Measurements from ENCODE around the gene PCDHGB5.
"Not testable (repeated sequence)": the region's sequence is repeated elsewhere in the genome, so short reads cannot be mapped to it uniquely, and the experiment has no call there.

Gene PCDHGB5

DNA sequence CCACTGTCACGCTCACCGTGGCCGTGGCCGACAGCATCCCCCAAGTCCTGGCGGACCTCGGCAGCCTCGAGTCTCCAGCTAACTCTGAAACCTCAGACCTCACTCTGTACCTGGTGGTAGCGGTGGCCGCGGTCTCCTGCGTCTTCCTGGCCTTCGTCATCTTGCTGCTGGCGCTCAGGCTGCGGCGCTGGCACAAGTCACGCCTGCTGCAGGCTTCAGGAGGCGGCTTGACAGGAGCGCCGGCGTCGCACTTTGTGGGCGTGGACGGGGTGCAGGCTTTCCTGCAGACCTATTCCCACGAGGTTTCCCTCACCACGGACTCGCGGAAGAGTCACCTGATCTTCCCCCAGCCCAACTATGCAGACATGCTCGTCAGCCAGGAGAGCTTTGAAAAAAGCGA, 35.0 kb downstream of the PCDHGB5 start:
- WGBS (ENCODE audit: insufficient coverage): 28% methylated on average over 19 of the region's 29 CpGs
- CTCF ChIA-PET: interaction anchor here (0.6 to 1.3 kb wide), 3 partner anchors 48 to 68 kb away, joined by 3 to 5 read pairs (median 3); no protein-coding TSS in a partner anchor
- H3K4me3 ChIP-seq (ENCODE audit: control insufficient read depth in 1 of 7, extremely low read depth in 1 of 7, insufficient read depth in 4 of 7, low read depth in 2 of 7, low read length in 6 of 7); H3K36me3 ChIP-seq (ENCODE audit: control insufficient read depth in 4 of 4, insufficient read depth in 4 of 4, low read length in 3 of 4); H3K4me1 ChIP-seq (ENCODE audit: control extremely low read depth in 1 of 4, control insufficient read depth in 4 of 4, insufficient read depth in 4 of 4, low read length in 3 of 4); POLR2A ChIA-PET; H3K27ac ChIP-seq (ENCODE audit: insufficient read depth in 1 of 2, low read depth in 1 of 2, low read length in 2 of 2, poor library complexity in 1 of 2, severe bottlenecking in 2 of 2); DNase-seq: not testable (repeated sequence)
- Histone ChIP-seq H3K27me3 (replicated peaks in 2 of 5; ENCODE audit: control insufficient read depth in 4 of 5, insufficient read depth in 5 of 5, low read length in 4 of 5) (peaks cover 7 to 38% (median 19%) of the 10 kb centered on the region in 5 experiments), H3K9me3 (ENCODE audit: control extremely low read depth in 1 of 5, control insufficient read depth in 4 of 5, insufficient read depth in 2 of 5, low read depth in 1 of 5, low read length in 4 of 5) (peaks cover 5 to 52% (median 29%) of the 10 kb centered on the region in 5 experiments)

DNA sequence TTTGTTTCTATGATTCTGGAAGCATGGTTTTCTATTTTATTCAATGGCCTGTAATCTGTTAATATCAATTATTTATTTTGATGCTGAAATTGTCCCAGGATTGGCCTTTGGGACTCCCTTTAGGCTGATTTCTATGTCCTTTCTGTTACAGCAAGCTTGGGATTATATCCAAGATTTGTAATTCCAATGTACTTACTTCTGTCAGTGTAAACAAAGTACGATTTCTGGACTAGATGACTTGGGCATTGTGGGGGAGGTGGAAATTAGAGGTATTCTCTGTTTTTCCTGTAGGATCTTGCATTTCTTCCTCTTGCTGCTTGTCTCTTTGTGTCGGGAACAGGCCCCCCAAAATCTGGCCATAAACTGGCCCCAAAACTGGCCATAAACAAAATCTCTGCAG, 36.3 kb downstream of the PCDHGB5 start:
- peaks cover 7 to 32% (median 19%) of the 10 kb centered on the region in 5 experiments for H3K27me3 ChIP-seq (replicated peaks in 2 of 5; ENCODE audit: control insufficient read depth in 4 of 5, insufficient read depth in 5 of 5, low read length in 4 of 5)
- WGBS (ENCODE audit: insufficient coverage): 80% methylated on average over 1 of the region's 2 CpGs
- no peak for DNase-seq
- no peak overlapping the region for H3K4me3 ChIP-seq (ENCODE audit: control insufficient read depth in 1 of 7, extremely low read depth in 1 of 7, insufficient read depth in 4 of 7, low read depth in 2 of 7, low read length in 6 of 7)
- peaks cover 2 to 43% (median 25%) of the 10 kb centered on the region in 5 experiments for H3K9me3 ChIP-seq (ENCODE audit: control extremely low read depth in 1 of 5, control insufficient read depth in 4 of 5, insufficient read depth in 2 of 5, low read depth in 1 of 5, low read length in 4 of 5)
- peaks cover 2 to 6% (median 5%) of the 10 kb centered on the region in 4 experiments for H3K4me1 ChIP-seq (ENCODE audit: control extremely low read depth in 1 of 4, control insufficient read depth in 4 of 4, insufficient read depth in 4 of 4, low read length in 3 of 4)
- CTCF ChIA-PET: interaction anchor here (0.7 to 1.3 kb wide), 2 partner anchors 51 to 124 kb away, joined by 3 read pairs; no protein-coding TSS in a partner anchor
- peaks cover 0 to 3% (median 0%) of the 10 kb centered on the region in 4 experiments for H3K36me3 ChIP-seq (ENCODE audit: control insufficient read depth in 4 of 4, insufficient read depth in 4 of 4, low read length in 3 of 4)
- H3K27ac ChIP-seq (ENCODE audit: insufficient read depth in 1 of 2, low read depth in 1 of 2, low read length in 2 of 2, poor library complexity in 1 of 2, severe bottlenecking in 2 of 2): no peak overlapping the region
- POLR2A ChIA-PET: no interaction called here

DNA sequence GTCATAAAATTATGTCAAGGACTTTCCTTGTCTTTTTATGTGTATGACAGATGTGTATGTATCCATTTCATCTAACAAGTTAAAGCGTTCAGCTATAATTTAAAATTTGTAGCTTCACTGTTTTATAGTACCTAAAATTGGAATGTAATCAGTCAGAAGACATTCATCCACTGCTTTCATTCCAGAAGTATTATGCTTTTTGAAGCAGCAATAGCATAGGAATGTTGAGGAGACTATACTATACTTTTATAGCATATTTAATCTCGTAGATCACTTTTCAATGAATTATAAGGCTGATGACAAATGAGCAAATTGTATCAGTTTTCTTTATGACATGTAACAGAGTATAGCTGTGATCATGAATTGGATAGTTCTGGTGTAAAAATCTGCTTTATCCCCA, 39.5 kb downstream of the PCDHGB5 start:
- no peak for DNase-seq
- Histone ChIP-seq H3K9me3 (ENCODE audit: control extremely low read depth in 1 of 5, control insufficient read depth in 4 of 5, insufficient read depth in 2 of 5, low read depth in 1 of 5, low read length in 4 of 5) (peaks cover 2 to 54% (median 18%) of the 10 kb centered on the region in 5 experiments), H3K4me3 (ENCODE audit: control insufficient read depth in 1 of 7, extremely low read depth in 1 of 7, insufficient read depth in 4 of 7, low read depth in 2 of 7, low read length in 6 of 7) (no peak overlapping the region), H3K36me3 (ENCODE audit: control insufficient read depth in 4 of 4, insufficient read depth in 4 of 4, low read length in 3 of 4) (no peaks in the 10 kb centered on the region), H3K27me3 (replicated peaks in 2 of 5; ENCODE audit: control insufficient read depth in 4 of 5, insufficient read depth in 5 of 5, low read length in 4 of 5) (peaks cover 0 to 21% (median 10%) of the 10 kb centered on the region in 5 experiments), H3K27ac (ENCODE audit: insufficient read depth in 1 of 2, low read depth in 1 of 2, low read length in 2 of 2, poor library complexity in 1 of 2, severe bottlenecking in 2 of 2) (no peak overlapping the region), H3K4me1 (ENCODE audit: control extremely low read depth in 1 of 4, control insufficient read depth in 4 of 4, insufficient read depth in 4 of 4, low read length in 3 of 4) (no peaks in the 10 kb centered on the region)
- WGBS (ENCODE audit: insufficient coverage): no CpG with 5 or more reads among the region's 2 CpGs
- CTCF ChIA-PET: interaction anchor here (0.9 to 1.0 kb wide), 2 partner anchors 13 to 56 kb away, joined by 3 read pairs; no protein-coding TSS in a partner anchor
- POLR2A ChIA-PET: interaction anchor here (0.5 kb wide), 1 partner anchor 245 kb away, joined by 3 read pairs; the partner anchor contains the start of gene PCDHB10

DNA sequence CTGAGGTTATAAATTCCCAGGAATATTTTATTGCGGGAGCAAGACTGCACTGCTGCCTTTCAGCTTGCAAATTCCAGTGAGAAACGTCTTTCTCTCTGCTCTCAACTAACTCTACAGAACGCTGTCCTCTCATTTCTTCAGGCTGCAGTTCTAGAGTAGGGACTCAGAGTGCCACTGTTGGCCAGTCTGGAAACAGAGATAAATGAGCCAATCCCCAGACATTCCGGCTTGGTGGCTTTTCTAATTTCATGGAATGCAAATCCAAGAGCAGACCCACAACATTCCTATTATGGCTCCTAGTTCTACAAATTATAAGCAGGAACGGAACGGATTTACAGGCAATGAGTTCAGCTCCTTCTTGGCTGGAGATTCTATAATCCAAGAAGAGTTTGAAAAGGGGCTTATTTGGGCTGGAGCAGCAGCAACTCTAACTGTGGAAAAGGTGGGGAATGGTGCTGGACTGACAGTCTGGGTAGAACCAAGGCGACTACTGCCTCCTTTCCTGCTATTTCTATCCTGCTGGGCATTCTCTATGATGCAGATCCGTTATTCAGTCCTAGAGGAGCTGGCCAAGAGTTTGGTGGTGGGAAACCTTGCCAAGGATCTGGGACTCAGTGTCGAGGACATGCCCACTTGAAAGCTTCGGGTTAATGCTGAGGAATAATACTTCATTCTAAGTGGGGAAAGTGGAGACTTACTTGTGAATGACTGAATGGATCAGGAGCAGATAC, 41.8 kb downstream of the PCDHGB5 start:
- no peaks in the 10 kb centered on the region for H3K4me1 ChIP-seq (ENCODE audit: control extremely low read depth in 1 of 4, control insufficient read depth in 4 of 4, insufficient read depth in 4 of 4, low read length in 3 of 4)
- H3K4me3 ChIP-seq (ENCODE audit: control insufficient read depth in 1 of 7, extremely low read depth in 1 of 7, insufficient read depth in 4 of 7, low read depth in 2 of 7, low read length in 6 of 7): no peak overlapping the region
- no peaks in the 10 kb centered on the region for H3K36me3 ChIP-seq (ENCODE audit: control insufficient read depth in 4 of 4, insufficient read depth in 4 of 4, low read length in 3 of 4)
- ChIA-PET POLR2A (no interaction called here), CTCF (interaction anchor here (0.7 to 1.7 kb wide), 4 partner anchors 11 to 125 kb away, joined by 3 to 4 read pairs (median 3); no protein-coding TSS in a partner anchor)
- 78% methylated on average over 9 of the region's 10 CpGs for WGBS (ENCODE audit: insufficient coverage)
- peaks cover 0 to 41% (median 13%) of the 10 kb centered on the region in 5 experiments for H3K9me3 ChIP-seq (ENCODE audit: control extremely low read depth in 1 of 5, control insufficient read depth in 4 of 5, insufficient read depth in 2 of 5, low read depth in 1 of 5, low read length in 4 of 5)
- no peak for DNase-seq
- H3K27ac ChIP-seq (ENCODE audit: insufficient read depth in 1 of 2, low read depth in 1 of 2, low read length in 2 of 2, poor library complexity in 1 of 2, severe bottlenecking in 2 of 2): no peak overlapping the region
- peaks cover 0 to 12% (median 1%) of the 10 kb centered on the region in 5 experiments for H3K27me3 ChIP-seq (replicated peaks in 2 of 5; ENCODE audit: control insufficient read depth in 4 of 5, insufficient read depth in 5 of 5, low read length in 4 of 5)

DNA sequence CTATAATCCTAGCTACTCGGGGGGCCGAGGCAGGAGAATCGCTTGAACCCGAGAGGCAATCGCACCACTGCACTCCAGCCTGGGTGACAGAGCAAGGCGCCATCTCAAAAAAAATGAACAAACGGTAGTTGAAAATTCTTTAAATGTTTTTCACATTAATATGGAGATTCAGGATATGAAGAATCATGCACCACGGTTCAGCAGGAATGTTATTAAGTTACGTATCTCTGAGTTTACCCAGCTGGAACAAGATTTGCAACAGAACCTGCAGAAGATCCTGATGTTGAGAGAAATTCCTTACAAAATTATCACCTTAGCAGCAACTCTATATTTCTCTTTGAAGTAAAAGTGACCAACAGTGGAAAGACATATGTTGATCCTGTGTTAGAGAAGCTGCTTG, 42.6 kb downstream of the PCDHGB5 start:
- POLR2A ChIA-PET: no interaction called here
- H3K27me3 ChIP-seq (replicated peaks in 2 of 5; ENCODE audit: control insufficient read depth in 4 of 5, insufficient read depth in 5 of 5, low read length in 4 of 5): peaks cover 0 to 12% (median 1%) of the 10 kb centered on the region in 5 experiments
- CTCF ChIA-PET: interaction anchor here (0.7 kb wide), 1 partner anchor 12 kb away, joined by 3 read pairs; no protein-coding TSS in a partner anchor
- H3K36me3 ChIP-seq (ENCODE audit: control insufficient read depth in 4 of 4, insufficient read depth in 4 of 4, low read length in 3 of 4): no peaks in the 10 kb centered on the region
- WGBS (ENCODE audit: insufficient coverage): 100% methylated on average over 3 of the region's 9 CpGs
- DNase-seq: no peak
- H3K4me1 ChIP-seq (ENCODE audit: control extremely low read depth in 1 of 4, control insufficient read depth in 4 of 4, insufficient read depth in 4 of 4, low read length in 3 of 4): no peaks in the 10 kb centered on the region
- no peak overlapping the region for H3K4me3 ChIP-seq (ENCODE audit: control insufficient read depth in 1 of 7, extremely low read depth in 1 of 7, insufficient read depth in 4 of 7, low read depth in 2 of 7, low read length in 6 of 7)
- peaks cover 0 to 43% (median 13%) of the 10 kb centered on the region in 5 experiments for H3K9me3 ChIP-seq (ENCODE audit: control extremely low read depth in 1 of 5, control insufficient read depth in 4 of 5, insufficient read depth in 2 of 5, low read depth in 1 of 5, low read length in 4 of 5)
- H3K27ac ChIP-seq (ENCODE audit: insufficient read depth in 1 of 2, low read depth in 1 of 2, low read length in 2 of 2, poor library complexity in 1 of 2, severe bottlenecking in 2 of 2): no peak overlapping the region

DNA sequence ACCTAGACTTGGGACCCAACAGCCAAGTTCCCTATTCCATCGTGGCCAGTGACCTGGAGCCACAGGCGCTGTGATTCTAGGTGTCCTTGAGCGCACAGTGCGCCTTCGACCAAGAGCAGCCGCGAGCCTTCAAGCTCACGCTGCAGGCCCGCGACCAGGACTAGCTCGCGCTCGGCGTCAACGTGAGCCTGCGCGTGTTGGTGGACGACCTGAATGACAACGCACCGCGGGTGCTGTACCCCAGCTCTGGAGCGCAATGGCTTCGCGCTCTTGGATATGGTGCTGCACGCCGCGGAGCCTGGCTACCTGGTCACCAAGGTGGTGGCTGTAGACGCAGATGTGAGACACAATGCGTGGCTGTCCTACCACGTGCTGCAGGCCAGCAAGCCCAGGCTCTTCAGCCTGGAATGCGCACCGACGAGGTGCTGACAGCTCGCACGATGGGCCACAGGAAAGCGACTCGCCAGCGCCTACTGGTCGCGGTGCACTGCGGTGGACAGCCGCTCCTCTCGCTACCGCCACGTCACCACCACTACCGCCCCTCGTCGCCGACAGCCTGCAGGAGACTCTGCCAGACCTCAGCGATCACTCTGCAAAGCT, 43.9 kb downstream of the PCDHGB5 start:
- Histone ChIP-seq H3K27ac (ENCODE audit: insufficient read depth in 1 of 2, low read depth in 1 of 2, low read length in 2 of 2, poor library complexity in 1 of 2, severe bottlenecking in 2 of 2) (no peak overlapping the region), H3K27me3 (replicated peaks in 2 of 5; ENCODE audit: control insufficient read depth in 4 of 5, insufficient read depth in 5 of 5, low read length in 4 of 5) (peaks cover 0 to 12% (median 0%) of the 10 kb centered on the region in 5 experiments), H3K4me3 (ENCODE audit: control insufficient read depth in 1 of 7, extremely low read depth in 1 of 7, insufficient read depth in 4 of 7, low read depth in 2 of 7, low read length in 6 of 7) (no peak overlapping the region), H3K4me1 (ENCODE audit: control extremely low read depth in 1 of 4, control insufficient read depth in 4 of 4, insufficient read depth in 4 of 4, low read length in 3 of 4) (no peaks in the 10 kb centered on the region), H3K36me3 (ENCODE audit: control insufficient read depth in 4 of 4, insufficient read depth in 4 of 4, low read length in 3 of 4) (no peaks in the 10 kb centered on the region), H3K9me3 (ENCODE audit: control extremely low read depth in 1 of 5, control insufficient read depth in 4 of 5, insufficient read depth in 2 of 5, low read depth in 1 of 5, low read length in 4 of 5) (peaks cover 0 to 40% (median 13%) of the 10 kb centered on the region in 5 experiments)
- 59% methylated on average over 49 of the region's 50 CpGs for WGBS (ENCODE audit: insufficient coverage)
- ChIA-PET CTCF (no interaction called here), POLR2A (no interaction called here)
- DNase-seq: no peak
